HepG2 (cell line): Measurements from ENCODE around the gene PPP1R13B. TPM values are rescaled to one million over a fixed set of nuclear protein-coding genes. Genes with fewer than 3 reads are reported as not detected.

Experiments
- ATAC-seq: fragments of 200-7000 bp; cut with Tn5 transposase; 3 replicates; pipeline ENCODE4 v1.9.1; 2020; ENCODE audit warnings: mild to moderate bottlenecking, moderate library complexity
- BruUV-seq: library from RNA; stranded (reverse); fragments of 400-500 nt; replicated peaks from 2 replicates; lab custom pipeline; 2021; lab: Mats Ljungman, UMichigan
- CTCF ChIA-PET: fragments of 300-600 bp; formaldehyde crosslinking; extraction: SDS; loops from one replicate; lab custom pipeline; 2021; ENCODE audit warnings: low total read pairs, inconsistent platforms, low intra/inter-chr PET ratio; lab: Yijun Ruan, JAX
- POLR2A ChIA-PET: fragments of 350-600 bp; sonication (Branson Sonifier 250); formaldehyde crosslinking; loops from one replicate; lab custom pipeline; 2020; ENCODE audit warnings: antibody characterized with exemption, inconsistent platforms; lab: Yijun Ruan, JAX
- DNase-seq: peaks from one replicate; pipeline ENCODE4 v3.0.0-alpha.2; 2015; ENCODE audit warnings: low spot score
- FAIRE-seq: peaks from 3 replicates; lab custom pipeline; 2011; peaks lifted over from hg19 to GRCh38; lab: Jason Lieb, UNC
- H2AFZ ChIP-seq: one replicate; pipeline ENCODE4 v1.6.1; 2011; ENCODE audit warnings: low read length, inconsistent platforms
- H3K27ac ChIP-seq: fragments of 300-600 bp; 3 replicates; pipeline ENCODE4 v1.8.0; 2011; ENCODE audit warnings: mixed run types, mild to moderate bottlenecking, mixed read lengths, low read length, inconsistent platforms; ENCODE audit not compliant: insufficient read depth; ENCODE audit errors: extremely low read length
- H3K27me3 ChIP-seq, 2 experiments: fragments of 200-600 bp in 1 of 2; 2 replicates in 1 of 2; 3 replicates in 1 of 2; pipeline versions ENCODE4 v1.6.0 to v1.8.0; 2011; ENCODE audit warnings: low read length in 2 of 2, mild to moderate bottlenecking in 2 of 2, moderate library complexity in 2 of 2, inconsistent platforms in 1 of 2; ENCODE audit not compliant: insufficient read depth in 2 of 2, control insufficient read depth in 1 of 2
- H3K36me3 ChIP-seq, 2 experiments: fragments of 200-600 bp in 1 of 2; replicated peaks in 1 of 2; 2 replicates in 1 of 2; 3 replicates in 1 of 2; pipeline versions ENCODE4 v1.5.1 to v1.8.0; 2011; ENCODE audit warnings: low read length in 2 of 2, inconsistent platforms in 1 of 2; ENCODE audit not compliant: insufficient read depth in 2 of 2, control insufficient read depth in 1 of 2
- H3K4me1 ChIP-seq: 2 replicates; pipeline ENCODE4 v1.5.1; 2012; ENCODE audit warnings: low read length, inconsistent platforms; ENCODE audit not compliant: insufficient read depth
- H3K4me2 ChIP-seq: 2 replicates; pipeline ENCODE4 v1.6.0; 2011; ENCODE audit warnings: low read depth, low read length, inconsistent platforms
- H3K4me3 ChIP-seq, 3 experiments: fragments of 200-600 bp in 1 of 3; sonication (generic), shearing (Covaris generic) in 1 of 3; replicated peaks in 1 of 3; 2 replicates each; pipeline ENCODE4 v1.5.1; 2011 to 2016; ENCODE audit warnings: low read length in 3 of 3, inconsistent platforms in 2 of 3, low read depth in 2 of 3, mild to moderate bottlenecking in 2 of 3, control low read depth in 1 of 3, mixed read lengths in 1 of 3; ENCODE audit not compliant: insufficient read depth in 1 of 3
- H3K79me2 ChIP-seq: one replicate; pipeline ENCODE4 v1.6.1; 2011; ENCODE audit warnings: low read length, inconsistent platforms; ENCODE audit not compliant: insufficient read depth
- H3K9ac ChIP-seq: 2 replicates; pipeline ENCODE4 v1.6.0; 2011; ENCODE audit warnings: mild to moderate bottlenecking, low read depth, low read length, inconsistent platforms; ENCODE audit not compliant: insufficient read depth
- H3K9me3 ChIP-seq: 2 replicates; pipeline ENCODE4 v1.5.1; 2012; ENCODE audit warnings: mild to moderate bottlenecking, low read length
- H4K20me1 ChIP-seq: 2 replicates; pipeline ENCODE4 v1.6.0; 2011; ENCODE audit warnings: inconsistent platforms, mild to moderate bottlenecking, low read length, moderate library complexity; ENCODE audit not compliant: insufficient read depth
- HNRNPH1 ChIP-seq: fragments of 200-400 bp; formaldehyde crosslinking; optimal IDR thresholded peaks from 2 replicates; pipeline ENCODE3; 2017; ENCODE audit warnings: mild to moderate bottlenecking, low read depth, low read length
- HOXD1 ChIP-seq: sonication (generic); formaldehyde crosslinking; IDR thresholded peaks from 2 replicates; pipeline ENCODE4 v1.5.0; 2020; ENCODE audit warnings: missing genetic modification reagents
- IKZF4 ChIP-seq: sonication (generic); formaldehyde crosslinking; IDR thresholded peaks from 2 replicates; pipeline ENCODE4 v1.5.1; 2020; ENCODE audit warnings: borderline replicate concordance, mild to moderate bottlenecking, low read depth, missing genetic modification reagents; ENCODE audit errors: not compliant biosample characterization
- KAT7 ChIP-seq: IDR thresholded peaks from 2 replicates; pipeline ENCODE4 v1.6.1; 2018; ENCODE audit warnings: borderline replicate concordance, missing compliant biosample characterization
- KMT2B ChIP-seq: IDR thresholded peaks from 2 replicates; pipeline ENCODE4 v1.6.1; 2016; ENCODE audit warnings: missing genetic modification reagents, missing compliant biosample characterization
- NCOA1 ChIP-seq: sonication (generic); formaldehyde crosslinking; IDR thresholded peaks from 2 replicates; pipeline ENCODE4 v1.9.0; 2021; ENCODE audit warnings: missing genetic modification reagents
- NFRKB ChIP-seq: fragments of 450-650 bp; IDR thresholded peaks from 2 replicates; pipeline ENCODE4 v1.6.1; 2017
- ZFP90 ChIP-seq: sonication (generic); formaldehyde crosslinking; IDR thresholded peaks from 2 replicates; pipeline ENCODE4 v1.8.0; 2022; ENCODE audit warnings: missing genetic modification reagents, mild to moderate bottlenecking, inconsistent platforms, borderline replicate concordance
- ZNF530 ChIP-seq: sonication (generic); formaldehyde crosslinking; IDR thresholded peaks from 2 replicates; pipeline ENCODE4 v1.5.0; 2020; ENCODE audit warnings: low read depth, mild to moderate bottlenecking, missing genetic modification reagents
- ZNF724P ChIP-seq: sonication (generic); formaldehyde crosslinking; IDR thresholded peaks from 2 replicates; pipeline ENCODE4 v1.8.0; 2022; ENCODE audit warnings: missing genetic modification reagents, borderline replicate concordance
- WGBS: methylation state at CpG from one replicate; pipeline ENCODE4 v1.1.6; 2017; ENCODE audit warnings: low lambda C conversion rate; 5-methylcytosine and 5-hydroxymethylcytosine counted together
- in situ Hi-C: cut with HindIII; loops from 2 replicates; pipeline ENCODE4 v1.10.0; 2017; ENCODE audit warnings: low pct_unique_long_range_greater_than_20kb; ENCODE audit not compliant: extremely low pct_ligation_motif_present
- intact Hi-C: fragments of 100-400 bp; cut with micrococcal nuclease; formaldehyde crosslinking; loops from one replicate; pipeline ENCODE4 v1.10.0; 2022; ENCODE audit not compliant: unreplicated experiment
- polyA plus RNA-seq, 8 experiments: library from polyadenylated mRNA; depleted of rRNA in 3 of 8; stranded (reverse) in 7 of 8; unstranded in 1 of 8; fragments of >200 nt; fragmentation: Illumina TruSeq in 4 of 8; extraction: Trizol in 4 of 8; gene quantifications; 2 replicates each; pipeline versions ENCODE4 v1.2.1 to v1.2.3, GENCODE V29; 2011 to 2016; ENCODE audit warnings: low read depth in 4 of 8, missing spikeins in 1 of 8, mixed read lengths in 1 of 8; ENCODE audit not compliant: insufficient read depth in 1 of 8
- total RNA-seq, 5 experiments: library from RNA; depleted of rRNA; stranded (reverse); fragments of >200 nt; fragmentation: Illumina TruSeq; extraction: Trizol; gene quantifications; 2 replicates each; pipeline ENCODE4 v1.2.3, GENCODE V29; 2016; ENCODE audit warnings: low read depth in 1 of 5
- TF ChIP-seq, protein P1 (sequence below): IDR thresholded peaks from 2 replicates; pipeline ENCODE4 v1.6.1; 2012; ENCODE audit warnings: inconsistent platforms

PPP1R13B gene
- total and polyA plus RNA-seq, 2 of the 13 experiments (the other 11 are each of a cell fraction or from before 2014, with no cell fraction given): 4.6 to 9.4 TPM

DNA sequence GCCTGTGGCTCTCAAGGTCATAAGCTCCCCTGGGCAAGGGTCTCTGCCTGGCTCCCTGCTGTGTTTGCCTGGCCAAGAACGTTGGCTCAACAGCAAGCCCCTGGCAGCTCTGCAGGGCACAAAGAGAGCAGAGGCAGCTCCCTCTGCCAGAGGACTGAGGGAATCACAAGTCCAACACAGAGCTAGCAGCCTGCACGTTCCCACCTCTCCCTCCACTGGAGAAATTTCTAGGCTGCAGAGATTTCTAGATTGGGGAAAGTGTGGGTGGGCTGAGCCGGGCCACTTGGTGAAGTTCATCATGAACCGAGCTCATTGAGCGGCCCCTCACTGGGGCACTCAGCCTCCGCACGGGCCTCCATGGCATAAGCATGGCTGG, 111.9 kb downstream of the PPP1R13B start:
- intact Hi-C loops (no loop called here), in situ Hi-C loops (no loop called here)
- FAIRE-seq (no peak), DNase-seq (no peak), ATAC-seq (peak; percentile 16; the same call in 2 of the 3 replicates)
- H3K4me3 ChIP-seq: no peak overlapping the region
- WGBS: 86% methylated on average over 4 of the region's 7 CpGs
- peaks cover 13 to 25% of the 10 kb centered on the region in 2 experiments; a peak in 4 of 5 replicates for H3K36me3 ChIP-seq
- H2AFZ ChIP-seq: no peak overlapping the region
- ChIA-PET POLR2A (no interaction called here), CTCF (no interaction called here)
- no peak overlapping the region for H3K27ac ChIP-seq
- H3K9ac ChIP-seq: no peak overlapping the region
- no peak overlapping the region for H3K4me2 ChIP-seq
- BruUV-seq: no TSS peak
- H3K27me3 ChIP-seq: no peaks in the 10 kb centered on the region
- TF ChIP-seq ZFP90 (CRISPR knock-in tag): no peak
- TF ChIP-seq, protein P1, sequence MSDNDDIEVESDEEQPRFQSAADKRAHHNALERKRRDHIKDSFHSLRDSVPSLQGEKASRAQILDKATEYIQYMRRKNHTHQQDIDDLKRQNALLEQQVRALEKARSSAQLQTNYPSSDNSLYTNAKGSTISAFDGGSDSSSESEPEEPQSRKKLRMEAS: no peak
- no peak for TF ChIP-seq HNRNPH1
- TF ChIP-seq NCOA1: no peak
- no peak for TF ChIP-seq HOXD1
- no peaks in the 10 kb centered on the region for H3K9me3 ChIP-seq
- 0 out of 2 replicates have a peak, but pooled peaks cover 10% of the 10 kb centered on the region for H3K4me1 ChIP-seq
- no peaks in the 10 kb centered on the region for H3K79me2 ChIP-seq
- no peaks in the 10 kb centered on the region for H4K20me1 ChIP-seq

GRCh38 chr14:103735022-103735421, 112.4 kb downstream of the PPP1R13B start:
- ChIA-PET POLR2A (no interaction called here), CTCF (no interaction called here)
- Histone ChIP-seq H3K36me3 (peaks cover 13 to 27% of the 10 kb centered on the region in 2 experiments; a peak in 4 of 5 replicates), H3K9ac (no peak overlapping the region), H3K4me2 (no peak overlapping the region), H3K9me3 (no peaks in the 10 kb centered on the region), H3K27me3 (no peaks in the 10 kb centered on the region), H3K4me1 (0 out of 2 replicates have a peak, but pooled peaks cover 10% of the 10 kb centered on the region), H2AFZ (no peak overlapping the region), H3K79me2 (no peaks in the 10 kb centered on the region)
- no peak for DNase-seq
- ATAC-seq: 0 out of 3 replicates have a peak, but pooled peaks have one; percentile 4
- in situ Hi-C loops: no loop called here
- WGBS: 97% methylated on average over 4 of the region's 12 CpGs
- intact Hi-C loops: no loop called here
- TF ChIP-seq NFRKB (no peak), ZNF724P (CRISPR knock-in tag) (no peak), IKZF4 (CRISPR knock-in tag) (no peak), KAT7 (CRISPR knock-in tag) (no peak), KMT2B (no peak), ZNF530 (CRISPR knock-in tag) (no peak)
- TF ChIP-seq, all 625 proteins: peak for 0
- Histone ChIP-seq H4K20me1 (no peaks in the 10 kb centered on the region), H3K4me3 (no peak overlapping the region), H3K27ac (no peak overlapping the region)
- BruUV-seq: no TSS peak
- no peak for FAIRE-seq
